ENCODE data around the gene MCCD1.
A peak's percentile ranks its signal among the peaks of the same experiment; 100 is the strongest.

MCCD1 gene

GRCh38 chr6:31531162-31531561, 2.4 kb downstream of the MCCD1 start:
- no peak for DNase-seq
- TF ChIP-seq GATA1 (IDR thresholded peaks at IDR 0.05; ENCODE audit: low read depth, low read length) (no peak), POLR2A (IDR thresholded peaks at IDR 0.05; ENCODE audit: low read length) (no peak)

GRCh38 chr6:31531771-31532643, 3.2 kb downstream of the MCCD1 start:
- TF ChIP-seq GATA1 (IDR thresholded peaks at IDR 0.05; ENCODE audit: low read depth, low read length) (no peak), POLR2A (IDR thresholded peaks at IDR 0.05; ENCODE audit: low read length) (no peak)
- DNase-seq, result no peak

DNA sequence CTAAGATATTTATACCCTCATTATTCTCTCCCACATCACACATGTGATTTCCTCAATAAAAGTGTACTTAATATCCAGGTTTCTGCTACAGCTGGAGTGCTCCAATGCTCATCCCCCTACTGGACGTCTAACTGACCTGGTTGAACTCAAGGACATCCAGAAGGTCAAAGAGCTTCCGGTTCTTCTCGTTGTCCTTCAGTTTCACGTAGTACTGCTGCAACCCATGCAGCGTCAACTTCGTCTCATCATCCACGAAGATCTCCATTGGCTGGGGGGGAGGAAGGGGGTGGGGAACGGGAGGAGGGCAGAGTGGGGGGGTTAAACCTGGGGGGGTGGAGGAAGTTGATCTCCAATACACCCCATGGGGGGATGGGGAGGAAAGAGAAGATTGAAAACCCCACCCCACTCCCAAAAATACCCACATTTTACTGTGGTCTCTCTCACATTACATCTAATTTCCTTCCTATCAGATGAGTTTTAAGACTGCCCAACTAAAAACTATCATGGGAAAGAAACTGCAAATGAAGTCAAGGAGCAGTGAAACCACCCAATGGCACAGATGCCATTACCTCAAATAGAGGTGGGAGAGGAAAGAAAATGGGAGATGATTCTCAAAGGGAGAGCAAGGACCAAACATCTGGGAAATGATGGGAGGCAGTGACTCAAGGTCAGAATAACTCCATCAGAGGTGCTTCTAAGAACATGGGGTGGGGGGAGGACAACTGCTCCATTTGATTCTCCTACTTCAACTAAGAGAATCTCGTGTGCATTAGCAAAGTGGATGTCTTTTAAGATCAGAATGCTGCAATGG, 4.1 kb downstream of the MCCD1 start:
- peak; percentile 11 for TF ChIP-seq POLR2A (IDR thresholded peaks at IDR 0.05; ENCODE audit: low read length)
- no peak for TF ChIP-seq GATA1 (IDR thresholded peaks at IDR 0.05; ENCODE audit: low read depth, low read length)
- DNase-seq, result no peak

GRCh38 chr6:31533455-31533841, 4.7 kb downstream of the MCCD1 start:
- no peak for DNase-seq
- TF ChIP-seq GATA1 (IDR thresholded peaks at IDR 0.05; ENCODE audit: low read depth, low read length) (no peak), POLR2A (IDR thresholded peaks at IDR 0.05; ENCODE audit: low read length) (no peak)

DNA sequence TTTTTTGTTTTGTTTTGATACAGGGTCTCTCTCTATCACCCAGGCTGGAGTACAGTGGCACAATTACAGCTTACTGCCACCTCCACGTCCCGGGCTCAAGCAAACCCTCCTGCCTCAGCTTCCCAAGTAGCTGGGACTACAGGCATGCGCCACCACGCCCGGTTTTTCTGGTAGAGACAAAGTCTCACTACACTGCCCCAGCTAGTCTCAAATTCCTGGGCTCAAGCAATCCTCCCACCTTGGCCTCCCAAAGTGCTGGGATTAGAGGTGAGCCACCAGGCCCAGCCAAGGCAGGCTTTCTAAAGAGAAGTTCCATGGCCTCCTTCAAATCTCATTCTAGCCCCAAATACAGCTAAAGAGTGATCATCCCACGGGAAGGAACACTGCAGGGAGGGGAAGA, 5.2 kb downstream of the MCCD1 start:
- TF ChIP-seq POLR2A (IDR thresholded peaks at IDR 0.05; ENCODE audit: low read length) (no peak), GATA1 (IDR thresholded peaks at IDR 0.05; ENCODE audit: low read depth, low read length) (no peak)
- DNase-seq, result no peak

- DNase-seq, result no peak
- TF ChIP-seq GATA1 (IDR thresholded peaks at IDR 0.05; ENCODE audit: low read depth, low read length), result no peak
- no peak for TF ChIP-seq POLR2A (IDR thresholded peaks at IDR 0.05; ENCODE audit: low read length)
These were observed 5.8 kb downstream of the MCCD1 start for GRCh38 chr6:31534521-31535040.

GRCh38 chr6:31535538-31536324, 7.0 kb downstream of the MCCD1 start:
- TF ChIP-seq GATA1 (IDR thresholded peaks at IDR 0.05; ENCODE audit: low read depth, low read length) (no peak), POLR2A (IDR thresholded peaks at IDR 0.05; ENCODE audit: low read length) (no peak)
- DNase-seq, result no peak

GRCh38 chr6:31538805-31539400, 10.1 kb downstream of the MCCD1 start:
- DNase-seq, result no peak
- TF ChIP-seq GATA1 (IDR thresholded peaks at IDR 0.05; ENCODE audit: low read depth, low read length) (no peak), POLR2A (IDR thresholded peaks at IDR 0.05; ENCODE audit: low read length) (no peak)

DNA sequence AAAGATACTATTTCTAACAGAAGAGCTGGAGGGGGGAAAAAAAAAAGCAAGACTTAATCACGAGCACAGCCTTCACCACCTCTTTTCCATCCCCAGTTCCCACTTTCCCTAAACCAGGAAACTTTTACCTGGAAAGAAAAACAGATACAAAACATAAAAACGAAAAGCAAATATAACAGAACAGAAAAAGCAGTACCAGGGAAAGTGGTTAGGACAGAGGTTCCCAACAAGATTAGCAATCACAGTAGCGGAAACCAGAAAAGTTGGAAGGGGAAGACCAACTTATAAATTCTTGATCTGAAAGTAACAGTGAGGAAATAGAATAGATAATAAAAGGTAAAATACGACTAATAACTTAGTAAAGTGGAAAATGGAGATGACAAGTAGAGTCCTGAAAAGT, 11.9 kb downstream of the MCCD1 start:
- DNase-seq, result no peak
- no peak for TF ChIP-seq POLR2A (IDR thresholded peaks at IDR 0.05; ENCODE audit: low read length)

DNA sequence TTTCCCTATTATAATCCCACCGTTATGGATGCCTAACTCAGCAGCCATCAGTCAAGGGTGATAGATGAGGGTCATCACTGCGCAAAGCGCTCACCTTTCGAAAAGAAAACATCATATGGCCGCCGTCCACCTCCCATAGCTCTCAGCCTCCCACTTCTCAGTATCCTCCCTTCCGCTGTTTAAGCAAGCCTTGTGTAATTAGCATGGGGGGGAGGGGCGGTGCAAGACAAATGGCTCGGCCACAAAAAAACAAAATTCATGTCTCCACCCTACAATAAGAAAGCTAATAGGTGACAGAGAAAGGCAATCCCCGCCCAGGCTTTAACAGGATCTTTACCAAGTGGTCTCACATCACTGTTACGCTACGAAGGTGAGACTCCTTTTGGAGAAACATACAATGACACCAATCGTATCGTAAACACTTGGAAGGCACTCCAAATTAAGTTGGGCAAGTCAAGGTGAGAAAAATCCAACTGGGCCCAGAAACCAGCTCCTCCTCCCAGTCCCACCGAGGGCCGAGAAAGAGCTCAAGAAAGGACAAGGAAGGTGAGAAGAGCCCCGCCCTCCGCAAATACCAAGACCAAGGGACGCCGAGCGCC, 12.4 kb downstream of the MCCD1 start:
- DNase-seq, result peak; percentile 79 to 83
- TF ChIP-seq GATA1 (IDR thresholded peaks at IDR 0.05; ENCODE audit: low read depth, low read length) (no peak), POLR2A (IDR thresholded peaks at IDR 0.05; ENCODE audit: low read length) (no peak)

GRCh38 chr6:31541658-31542521, 13.1 kb downstream of the MCCD1 start, which contains the start of gene DDX39B:
Gene DDX39B, minus strand, starts transcription at chr6:31542003. Its CDS starts 1,471 bp downstream, at chr6:31540532.
- TF ChIP-seq POLR2A (IDR thresholded peaks at IDR 0.05; ENCODE audit: low read length), result peak; percentile 98
- no peak for TF ChIP-seq GATA1 (IDR thresholded peaks at IDR 0.05; ENCODE audit: low read depth, low read length)
- DNase-seq, result peak; percentile 98

DNA sequence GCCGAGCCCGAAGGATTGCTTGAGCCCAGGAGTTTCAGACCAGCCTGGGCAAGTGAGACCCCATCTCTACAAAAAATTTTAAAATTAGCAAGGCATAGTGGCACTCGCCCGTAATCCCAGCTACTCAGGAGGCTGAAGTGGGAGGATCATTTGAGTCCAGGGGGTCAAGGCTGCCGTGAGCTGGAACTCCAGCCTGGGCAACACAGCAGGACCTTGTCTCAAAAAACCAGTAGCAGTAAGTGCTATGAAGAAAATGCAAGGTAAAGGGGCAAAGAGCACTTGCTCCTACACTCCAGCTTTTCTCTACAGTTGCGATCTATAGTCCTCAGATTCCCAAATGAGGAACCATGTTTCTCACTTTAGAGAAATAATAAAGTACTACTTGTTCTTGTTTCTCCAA, 14.9 kb downstream of the MCCD1 start:
- TF ChIP-seq GATA1 (IDR thresholded peaks at IDR 0.05; ENCODE audit: low read depth, low read length), result no peak
- no peak for TF ChIP-seq POLR2A (IDR thresholded peaks at IDR 0.05; ENCODE audit: low read length)
- no peak for DNase-seq

All from erythroblast (primary cell).